ENCODE measurements around the gene CD300E.
A peak's percentile ranks its signal among the peaks of the same experiment; 100 is the strongest.

The CD300E gene

GRCh38 chr17:74568106-74568873, 55.2 kb downstream of the CD300E start:
- TF ChIP-seq, protein P1, sequence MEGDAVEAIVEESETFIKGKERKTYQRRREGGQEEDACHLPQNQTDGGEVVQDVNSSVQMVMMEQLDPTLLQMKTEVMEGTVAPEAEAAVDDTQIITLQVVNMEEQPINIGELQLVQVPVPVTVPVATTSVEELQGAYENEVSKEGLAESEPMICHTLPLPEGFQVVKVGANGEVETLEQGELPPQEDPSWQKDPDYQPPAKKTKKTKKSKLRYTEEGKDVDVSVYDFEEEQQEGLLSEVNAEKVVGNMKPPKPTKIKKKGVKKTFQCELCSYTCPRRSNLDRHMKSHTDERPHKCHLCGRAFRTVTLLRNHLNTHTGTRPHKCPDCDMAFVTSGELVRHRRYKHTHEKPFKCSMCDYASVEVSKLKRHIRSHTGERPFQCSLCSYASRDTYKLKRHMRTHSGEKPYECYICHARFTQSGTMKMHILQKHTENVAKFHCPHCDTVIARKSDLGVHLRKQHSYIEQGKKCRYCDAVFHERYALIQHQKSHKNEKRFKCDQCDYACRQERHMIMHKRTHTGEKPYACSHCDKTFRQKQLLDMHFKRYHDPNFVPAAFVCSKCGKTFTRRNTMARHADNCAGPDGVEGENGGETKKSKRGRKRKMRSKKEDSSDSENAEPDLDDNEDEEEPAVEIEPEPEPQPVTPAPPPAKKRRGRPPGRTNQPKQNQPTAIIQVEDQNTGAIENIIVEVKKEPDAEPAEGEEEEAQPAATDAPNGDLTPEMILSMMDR (IDR thresholded peaks at IDR 0.05; ENCODE audit: low read depth, low read length) = no peak
- peak in 1 of 2 donors; percentile 67 for DNase-seq (ENCODE audit: low read depth in 2 of 2)

DNA sequence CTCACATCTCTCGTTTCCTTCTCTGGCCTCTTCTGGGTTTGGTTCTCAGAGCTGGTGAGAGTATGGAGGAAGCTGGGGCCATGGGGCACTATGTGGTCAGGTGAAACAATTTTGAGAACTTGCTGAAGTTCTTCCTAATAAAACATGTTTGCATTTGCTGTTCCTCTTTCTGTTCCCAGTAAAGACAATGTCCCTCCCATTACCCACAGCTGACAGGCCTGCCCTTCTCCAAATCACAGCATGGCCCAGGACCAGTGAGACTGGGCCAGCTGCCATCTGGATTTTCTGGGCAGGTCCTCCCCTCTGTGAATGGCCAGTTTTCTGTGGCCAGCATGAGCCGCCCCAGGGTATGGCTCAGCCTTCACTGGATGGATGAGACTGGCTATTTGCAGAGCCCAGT, 56.1 kb downstream of the CD300E start, which contains the start of gene CD300H:
CD300H (minus strand) TSS at position 113 of the 400 bp plus-strand sequence.
- TF ChIP-seq, protein P1 (IDR thresholded peaks at IDR 0.05; ENCODE audit: low read depth, low read length) = no peak
- DNase-seq (ENCODE audit: low read depth in 2 of 2) = peak in 1 of 2 donors; percentile 12
- no peak within 1 kb of the TSS for H3K4me3 ChIP-seq (replicated peaks in 1 of 2; ENCODE audit: low read depth in 2 of 2, low read length in 2 of 2)

More at GRCh38 chr17:74568106-74568873, 55.2 kb downstream of the CD300E start:
- H3K4me3 ChIP-seq (replicated peaks in 1 of 2; ENCODE audit: low read depth in 2 of 2, low read length in 2 of 2) = no peak overlapping the region

GRCh38 chr17:74566132-74566753, 57.3 kb downstream of the CD300E start:
- peak; percentile 5 to 53 for DNase-seq (ENCODE audit: low read depth in 2 of 2)
- no peak overlapping the region for H3K4me3 ChIP-seq (replicated peaks in 1 of 2; ENCODE audit: low read depth in 2 of 2, low read length in 2 of 2)
- TF ChIP-seq, protein P1 (IDR thresholded peaks at IDR 0.05; ENCODE audit: low read depth, low read length) = peak; percentile 14

DNA sequence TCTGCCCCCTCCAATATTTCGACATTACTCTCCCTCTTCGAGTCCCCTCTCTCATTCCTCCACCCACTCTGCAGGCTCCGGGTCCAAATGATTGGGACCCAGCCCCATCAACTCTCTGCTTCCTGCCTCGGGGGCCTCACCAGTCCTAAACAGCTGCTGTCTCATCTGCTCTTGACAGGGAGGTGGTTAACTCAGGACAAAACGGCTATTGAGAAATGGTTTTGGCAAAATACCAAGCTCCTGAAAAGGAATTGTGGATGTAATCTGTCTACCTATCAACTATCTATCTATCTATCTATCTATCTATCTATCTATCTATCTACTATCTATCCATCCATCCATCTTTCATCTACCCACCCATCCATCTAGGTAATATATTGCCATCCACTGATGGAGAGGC, 58.4 kb downstream of the CD300E start:
- DNase-seq (ENCODE audit: low read depth in 2 of 2) = no peak
- no peak overlapping the region for H3K4me3 ChIP-seq (replicated peaks in 1 of 2; ENCODE audit: low read depth in 2 of 2, low read length in 2 of 2)
- TF ChIP-seq, protein P1 (IDR thresholded peaks at IDR 0.05; ENCODE audit: low read depth, low read length) = no peak

GRCh38 chr17:74563358-74563757, 60.2 kb downstream of the CD300E start:
- DNase-seq (ENCODE audit: low read depth in 2 of 2) = no peak
- no peak overlapping the region for H3K4me3 ChIP-seq (replicated peaks in 1 of 2; ENCODE audit: low read depth in 2 of 2, low read length in 2 of 2)
- TF ChIP-seq, protein P1 (IDR thresholded peaks at IDR 0.05; ENCODE audit: low read depth, low read length) = no peak

DNA sequence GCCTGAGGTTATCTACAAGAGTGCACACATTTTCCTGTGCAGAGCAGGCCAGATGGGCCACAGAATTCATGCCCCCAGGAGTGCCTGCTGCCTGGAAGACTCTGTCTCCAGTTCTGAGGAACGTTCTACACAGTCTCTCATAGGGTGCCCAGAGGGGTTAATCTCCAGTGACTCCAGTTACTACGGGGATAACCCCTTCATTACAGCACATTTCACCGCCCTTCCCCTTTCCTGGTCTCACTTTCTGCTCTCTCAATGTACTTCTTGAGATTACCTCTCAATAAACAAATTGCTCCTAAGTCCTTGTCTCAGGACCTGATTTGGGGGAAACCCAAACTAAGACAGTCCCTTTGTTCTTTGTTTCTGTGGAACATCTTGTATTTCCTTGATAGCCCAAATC, 62.0 kb downstream of the CD300E start:
- no peak overlapping the region for H3K4me3 ChIP-seq (replicated peaks in 1 of 2; ENCODE audit: low read depth in 2 of 2, low read length in 2 of 2)
- DNase-seq (ENCODE audit: low read depth in 2 of 2) = no peak
- TF ChIP-seq, protein P1 (IDR thresholded peaks at IDR 0.05; ENCODE audit: low read depth, low read length) = no peak
